NCI-H1694 (cell line): ENCODE results near the gene GABRB3.

Source experiments
- DNase-seq: peaks from one replicate; lab custom pipeline; 2025; lab: John Stamatoyannopoulos, UW

GABRB3 gene

DNA sequence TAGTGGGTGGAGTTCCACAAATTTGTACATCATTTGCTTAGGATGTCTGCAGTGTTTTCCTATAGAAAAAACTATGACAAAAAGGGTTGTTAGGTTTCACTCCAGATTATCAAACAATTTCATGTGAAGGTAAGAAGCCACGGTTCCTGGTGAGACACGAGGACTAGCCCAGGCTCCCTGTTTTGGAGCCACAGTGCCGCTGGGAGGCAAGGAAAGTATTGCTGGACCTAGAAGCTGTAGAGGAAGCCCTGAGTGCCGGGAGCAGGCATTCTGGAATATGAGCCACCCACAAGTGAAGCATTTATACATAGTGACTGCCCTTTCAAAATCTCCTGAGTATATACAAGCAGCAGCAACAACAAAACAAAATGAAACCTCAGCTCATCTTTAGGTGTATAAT is 142.0 kb downstream of the GABRB3 start:
- DNase-seq = no peak

DNA sequence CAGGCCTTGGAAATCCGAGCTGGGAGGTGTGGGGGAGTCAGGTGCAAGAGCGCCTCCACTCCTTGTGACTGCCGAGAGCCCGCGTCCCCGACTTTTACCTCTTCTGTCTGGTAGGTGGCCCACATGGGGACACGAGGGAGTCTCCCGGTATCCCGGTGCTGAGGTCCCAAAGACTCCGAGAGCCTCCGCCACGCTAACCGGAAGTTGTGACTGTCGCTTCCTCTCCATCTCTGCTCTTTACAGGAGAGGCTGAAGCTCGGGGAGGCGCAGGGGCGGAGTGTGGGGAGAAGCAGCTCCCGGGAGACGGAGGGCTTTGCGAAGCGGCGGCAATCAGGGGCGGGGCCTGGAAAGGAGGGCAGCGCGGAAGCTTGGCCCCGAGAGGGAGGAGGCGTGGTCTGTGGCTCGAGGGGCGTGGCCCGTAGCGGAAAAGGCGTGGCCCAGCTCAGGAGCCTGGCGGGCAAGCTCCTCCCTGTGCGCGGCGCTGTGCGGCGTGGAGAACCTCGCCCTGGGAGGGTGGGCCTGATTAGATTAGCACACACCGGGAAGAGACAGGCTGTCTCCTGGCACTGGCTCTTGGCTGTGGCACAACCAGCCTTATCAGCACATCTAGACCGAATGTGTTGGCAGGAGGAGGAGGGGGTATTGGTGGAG is 143.9 kb downstream of the GABRB3 start:
- no peak for DNase-seq

DNA sequence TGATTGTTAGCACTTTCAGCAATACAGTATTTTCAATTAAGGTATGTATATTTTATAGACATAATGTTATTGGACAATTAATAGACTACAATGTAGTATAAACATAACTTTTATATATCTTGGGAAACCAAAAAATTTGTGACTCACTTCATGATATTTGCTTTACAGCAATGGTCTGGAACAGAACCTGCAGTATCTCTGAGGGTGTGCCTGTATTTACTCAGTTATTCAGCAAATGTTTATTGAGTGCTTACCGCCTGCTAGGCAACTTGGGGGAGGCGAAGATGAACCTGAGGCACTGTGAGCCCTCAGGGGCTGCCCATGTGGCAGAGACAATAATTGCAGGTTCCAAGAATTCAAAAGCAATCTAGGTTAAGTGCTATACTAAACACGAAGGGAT is 144.8 kb downstream of the GABRB3 start:
- no peak for DNase-seq

- DNase-seq = no peak
These were observed 148.7 kb downstream of the GABRB3 start for GRCh38 chr15:26624128-26624527.

GRCh38 chr15:26623071-26623470 is 149.8 kb downstream of the GABRB3 start:
- no peak for DNase-seq

- no peak for DNase-seq
These were observed 151.1 kb downstream of the GABRB3 start for GRCh38 chr15:26621816-26622215.

GRCh38 chr15:26620528-26621458 is 152.1 kb downstream of the GABRB3 start:
- DNase-seq = no peak

- no peak for DNase-seq
These were observed 157.0 kb downstream of the GABRB3 start for GRCh38 chr15:26615927-26616302.

DNA sequence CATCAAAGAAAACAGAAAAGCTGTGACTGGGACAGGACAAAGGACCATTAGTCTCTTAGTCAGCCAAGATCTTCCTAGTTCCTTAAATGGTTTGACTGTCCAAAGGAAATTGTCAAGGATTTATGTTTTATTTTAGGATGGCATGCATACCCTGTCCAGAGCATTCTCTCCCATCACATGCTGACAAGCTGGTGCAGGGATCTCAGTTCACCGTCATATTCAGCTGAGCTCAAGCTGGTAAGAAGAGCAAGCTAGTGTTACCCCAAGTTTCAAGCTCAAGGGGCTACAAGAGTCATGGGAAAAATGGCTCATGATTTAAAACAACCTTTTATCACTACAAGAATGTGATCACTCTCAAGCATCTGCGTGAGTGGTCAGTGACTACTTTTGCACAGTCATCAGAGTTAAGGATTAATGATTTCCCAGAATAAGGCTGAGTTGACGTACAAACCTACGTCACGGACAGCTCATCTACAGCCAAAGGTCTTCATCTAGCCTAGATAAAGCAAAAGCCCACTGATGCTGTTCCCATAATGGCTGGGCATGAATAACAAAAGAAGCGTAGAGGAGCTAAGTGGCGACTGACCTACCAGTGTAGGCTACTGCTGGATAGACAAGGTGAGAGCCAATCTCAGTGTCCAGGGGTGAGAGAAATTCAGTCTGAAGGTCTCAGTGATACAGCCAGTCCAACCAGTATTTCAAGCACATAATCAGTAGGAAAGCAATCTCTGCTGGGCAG is 157.5 kb downstream of the GABRB3 start:
- no peak for DNase-seq

DNA sequence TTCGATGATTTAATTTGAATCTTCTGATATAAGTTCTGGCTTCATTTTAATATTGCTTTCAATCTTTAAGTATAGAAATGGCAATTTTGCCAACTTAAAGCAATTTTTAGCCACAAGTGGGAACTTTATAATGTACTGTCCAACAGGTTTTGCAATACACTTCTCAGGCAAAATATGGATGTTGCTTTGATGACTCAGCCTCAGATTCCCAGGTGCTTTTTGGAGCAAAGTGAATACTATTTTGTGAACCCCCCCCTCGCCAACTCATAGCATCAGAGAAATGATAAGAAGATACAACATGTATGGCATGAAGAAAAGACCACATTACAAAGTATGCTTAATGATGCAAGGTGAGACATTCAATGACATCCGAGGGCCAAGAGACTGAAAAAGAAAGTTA is 158.1 kb downstream of the GABRB3 start:
- DNase-seq = no peak

DNA sequence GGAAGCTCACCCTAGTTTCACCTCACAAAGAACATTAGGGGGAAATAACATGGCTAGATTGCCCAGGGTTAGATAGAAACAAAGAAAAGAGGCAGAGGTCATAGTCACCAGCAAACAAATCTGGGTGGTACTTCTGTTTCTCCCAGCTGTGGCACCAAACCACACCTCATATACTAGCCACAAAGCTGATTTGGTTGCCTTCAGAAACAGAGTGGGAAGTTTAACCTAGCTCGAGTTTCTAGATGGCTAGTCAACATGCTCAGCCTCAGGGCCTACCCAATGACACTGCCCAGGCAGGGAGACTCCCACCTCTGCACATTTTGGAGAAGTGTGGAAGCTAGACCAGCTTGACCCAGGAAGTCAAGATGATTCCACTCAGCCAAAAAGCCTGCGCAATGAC is 174.2 kb downstream of the GABRB3 start:
- DNase-seq = no peak

DNA sequence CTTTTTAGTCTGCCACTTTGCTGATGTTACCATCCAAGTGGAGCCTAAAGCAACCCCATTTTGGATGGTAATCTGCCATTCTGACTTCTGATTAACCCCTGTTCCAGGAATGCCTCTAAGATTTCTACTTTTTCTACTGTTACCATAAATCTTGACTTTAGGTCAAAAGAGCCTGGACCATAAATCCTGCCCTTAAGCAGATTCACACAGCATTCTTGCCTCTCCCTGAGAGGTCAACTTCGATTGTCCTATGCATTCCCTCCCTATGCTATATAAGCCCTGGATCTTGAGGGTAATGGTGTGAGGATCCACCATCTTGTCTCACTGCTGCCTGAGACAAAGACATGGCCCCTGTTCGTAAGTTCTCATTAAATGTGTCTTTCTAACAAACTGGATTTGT is 177.3 kb downstream of the GABRB3 start:
- DNase-seq = no peak

- DNase-seq = no peak
These were observed 182.2 kb downstream of the GABRB3 start for GRCh38 chr15:26590676-26591075.

DNA sequence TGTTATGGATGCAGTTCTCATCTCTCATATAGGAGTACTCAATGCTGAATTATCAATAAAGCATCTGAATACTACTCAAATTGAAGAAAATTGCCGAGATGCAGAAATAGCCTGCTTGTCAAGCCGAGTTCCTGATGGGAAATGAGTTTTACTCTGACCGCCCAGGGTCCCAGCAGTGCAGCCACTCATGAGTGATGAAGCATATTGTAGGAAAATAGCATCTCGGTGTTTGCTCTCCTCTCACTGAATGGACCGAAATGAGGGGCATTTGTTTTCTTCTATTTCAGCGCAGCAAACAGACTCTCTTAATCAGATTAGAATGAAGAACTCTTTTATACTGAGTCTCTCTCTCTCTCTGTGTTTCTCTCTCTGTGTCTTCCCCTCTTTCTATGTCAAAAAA is 190.0 kb downstream of the GABRB3 start:
- DNase-seq = no peak

DNA sequence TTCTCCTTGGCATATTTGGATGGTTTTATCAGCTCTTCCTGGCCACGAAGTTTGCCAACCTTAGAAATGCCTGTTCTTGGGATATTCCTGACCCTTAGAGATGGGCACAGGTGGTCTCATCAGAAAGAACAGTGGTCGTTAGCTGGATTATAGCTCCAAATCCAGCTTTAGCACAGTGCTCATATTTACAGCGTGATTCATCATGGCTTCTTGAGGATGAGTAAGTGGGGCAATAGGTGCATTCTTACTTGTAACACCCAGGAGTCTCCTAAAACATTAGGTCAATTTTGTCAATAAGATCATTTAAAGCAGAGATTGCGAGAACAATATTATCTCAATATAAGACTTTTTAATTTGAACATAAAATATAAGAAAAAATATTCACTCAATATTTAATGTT is 191.9 kb downstream of the GABRB3 start:
- no peak for DNase-seq

- no peak for DNase-seq
These were observed 200.1 kb downstream of the GABRB3 start for GRCh38 chr15:26572602-26573350.

DNA sequence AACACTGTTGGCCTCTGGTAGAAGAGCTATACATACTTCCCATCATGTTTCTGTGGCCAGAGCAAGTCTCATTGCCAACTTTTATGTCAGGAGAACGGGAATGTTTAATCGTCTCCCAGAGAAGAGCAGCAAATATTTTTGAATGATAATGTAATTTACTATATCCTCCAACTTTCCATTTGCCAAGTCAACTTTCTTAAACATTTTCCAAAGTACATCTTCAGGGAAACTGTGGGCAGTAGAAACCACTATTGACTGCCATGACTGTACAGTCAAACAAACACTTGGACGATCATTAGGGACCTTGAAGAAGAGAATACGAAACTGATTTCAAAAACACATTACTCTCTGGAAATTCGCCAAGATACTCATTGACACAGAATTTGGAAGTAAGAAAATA is 201.5 kb downstream of the GABRB3 start:
- DNase-seq = no peak

DNA sequence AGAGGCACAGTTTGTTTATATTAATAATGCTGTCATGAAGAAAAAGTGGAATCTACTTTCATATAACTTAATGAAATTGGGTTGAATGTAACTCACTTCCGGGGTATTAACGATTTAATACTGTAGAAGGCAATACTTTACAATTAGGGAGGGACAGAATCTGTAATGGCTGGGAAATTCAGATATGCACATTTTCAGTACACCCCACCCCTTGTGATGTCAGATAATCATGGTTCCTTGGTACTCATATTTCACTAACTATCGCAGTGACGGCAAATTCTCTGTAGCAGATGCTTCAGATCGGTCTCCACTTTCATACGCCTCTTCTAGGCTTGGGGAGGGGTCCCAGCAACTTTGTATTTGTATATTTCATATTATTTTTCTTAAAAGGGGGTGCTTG is 207.3 kb downstream of the GABRB3 start:
- no peak for DNase-seq

GRCh38 chr15:26564361-26564760 is 208.5 kb downstream of the GABRB3 start:
- no peak for DNase-seq

DNA sequence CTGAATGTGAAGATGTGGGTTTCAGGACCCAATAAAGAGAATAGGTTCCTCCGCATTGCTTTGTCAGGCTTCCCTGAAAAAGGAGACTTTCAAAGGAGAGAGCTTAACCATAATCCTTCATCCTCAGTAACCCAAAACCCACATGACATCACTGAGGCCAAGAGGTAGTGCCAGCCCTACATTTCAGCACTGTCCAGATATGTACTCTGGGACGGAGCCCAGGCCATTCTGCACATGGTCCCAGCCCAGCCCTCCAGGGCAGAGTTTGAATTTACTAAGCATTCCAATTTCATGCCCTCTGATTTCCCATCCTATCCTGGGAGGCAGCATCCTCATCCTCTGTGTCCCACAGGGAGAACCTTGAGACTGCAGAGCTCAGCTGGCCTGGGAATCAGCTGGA is 210.5 kb downstream of the GABRB3 start:
- DNase-seq = no peak

DNA sequence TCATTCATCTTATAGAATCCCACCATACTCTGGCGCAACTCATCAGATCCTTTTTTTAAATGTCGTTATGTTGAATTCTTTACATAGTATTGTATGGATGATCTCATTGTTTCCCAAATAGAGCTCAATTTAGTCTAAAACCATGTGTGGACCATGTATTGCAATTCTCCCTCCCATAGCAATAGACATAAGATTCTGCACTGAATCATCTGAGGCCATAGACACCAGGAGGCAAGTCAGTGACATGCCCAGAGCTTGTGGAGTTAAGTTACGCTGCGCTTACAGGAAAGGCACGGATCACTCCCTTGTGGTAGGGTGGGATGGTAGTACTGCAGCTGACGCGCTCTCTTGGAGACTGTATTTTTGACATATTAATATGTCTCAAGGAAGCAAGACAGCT is 211.0 kb downstream of the GABRB3 start:
- no peak for DNase-seq

GRCh38 chr15:26561130-26561529 is 211.7 kb downstream of the GABRB3 start:
- DNase-seq = no peak
